GM21737 (cell line): ENCODE data around the gene GALNT13.

ENCODE experiments used
- ATAC-seq: cut with Tn5 transposase; IDR thresholded peaks from one replicate; pipeline ENCODE4 v1.9.1; 2021; ENCODE audit warnings: mild to moderate bottlenecking, moderate library complexity; ENCODE audit not compliant: unreplicated experiment

GALNT13 gene

DNA sequence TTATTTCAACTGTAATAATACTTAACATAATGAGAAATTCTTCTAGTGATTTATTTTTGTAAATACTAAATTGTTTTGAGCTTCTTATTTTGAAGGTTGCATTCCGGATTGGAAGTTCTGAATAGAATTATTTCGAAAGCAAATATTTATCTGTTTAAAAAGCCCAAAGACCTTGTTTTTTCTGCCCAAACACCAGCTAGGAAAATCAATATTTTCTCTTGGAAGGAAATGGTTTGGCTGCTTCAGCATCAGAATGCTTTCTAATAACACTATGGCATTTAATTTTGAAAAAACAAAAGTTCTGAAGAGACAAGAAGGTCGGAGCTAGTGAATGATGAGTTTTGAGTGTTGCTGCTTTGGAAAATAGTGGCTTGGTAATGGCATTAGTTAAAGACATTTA is 522.9 kb downstream of the GALNT13 start:
- no peak for ATAC-seq

DNA sequence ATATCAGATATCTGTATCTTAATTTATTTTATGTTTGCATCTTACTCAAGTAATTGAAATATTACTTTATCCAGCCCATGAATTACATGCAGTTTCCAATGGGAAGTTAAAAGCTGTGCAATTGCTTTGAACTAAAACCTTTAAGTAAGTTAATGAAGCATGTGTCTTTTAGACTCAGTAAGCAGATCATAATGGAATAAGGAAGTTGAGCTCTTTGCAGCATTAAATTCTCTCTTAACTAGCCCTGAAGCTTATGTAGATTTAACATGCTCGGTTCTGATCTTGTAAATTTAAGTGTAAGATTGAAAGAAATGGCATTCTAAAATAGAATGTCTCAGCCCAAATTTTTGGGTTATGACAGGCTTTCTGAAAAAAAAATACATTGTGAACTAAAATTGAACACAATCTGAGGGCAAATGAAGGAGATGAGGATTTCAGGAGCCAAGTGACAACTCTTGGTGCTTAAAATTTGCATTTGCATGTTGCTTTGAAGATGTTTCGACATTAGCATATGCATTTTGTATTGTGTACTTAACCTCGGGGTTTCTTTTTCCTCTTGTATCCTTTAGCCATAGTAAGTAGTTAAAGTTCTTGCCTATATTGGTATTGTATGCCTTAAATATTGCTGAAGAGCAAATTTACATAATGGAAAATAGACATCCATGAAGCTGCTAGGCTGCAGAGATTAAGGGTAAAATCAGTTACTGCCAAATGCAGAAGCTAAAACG is 529.0 kb downstream of the GALNT13 start:
- no peak for ATAC-seq

DNA sequence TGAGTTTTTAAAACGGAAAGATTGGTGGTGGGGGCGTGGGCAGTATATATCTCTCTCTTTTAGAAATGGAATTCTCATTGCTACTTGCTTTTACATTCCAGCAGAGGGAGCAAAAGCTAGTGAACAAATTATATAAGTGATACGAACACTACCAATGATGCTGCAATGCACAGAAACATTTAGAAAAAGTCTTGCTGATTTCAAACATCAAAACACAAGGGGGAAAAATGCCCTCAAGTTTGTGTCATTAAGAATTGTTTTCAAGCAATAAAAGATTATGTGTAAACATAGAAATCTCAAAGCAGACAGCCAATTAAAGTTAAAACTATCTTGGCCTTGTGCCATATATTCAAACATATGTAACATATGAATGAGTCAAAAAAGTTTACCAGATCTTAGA is 530.5 kb downstream of the GALNT13 start:
- no peak for ATAC-seq

DNA sequence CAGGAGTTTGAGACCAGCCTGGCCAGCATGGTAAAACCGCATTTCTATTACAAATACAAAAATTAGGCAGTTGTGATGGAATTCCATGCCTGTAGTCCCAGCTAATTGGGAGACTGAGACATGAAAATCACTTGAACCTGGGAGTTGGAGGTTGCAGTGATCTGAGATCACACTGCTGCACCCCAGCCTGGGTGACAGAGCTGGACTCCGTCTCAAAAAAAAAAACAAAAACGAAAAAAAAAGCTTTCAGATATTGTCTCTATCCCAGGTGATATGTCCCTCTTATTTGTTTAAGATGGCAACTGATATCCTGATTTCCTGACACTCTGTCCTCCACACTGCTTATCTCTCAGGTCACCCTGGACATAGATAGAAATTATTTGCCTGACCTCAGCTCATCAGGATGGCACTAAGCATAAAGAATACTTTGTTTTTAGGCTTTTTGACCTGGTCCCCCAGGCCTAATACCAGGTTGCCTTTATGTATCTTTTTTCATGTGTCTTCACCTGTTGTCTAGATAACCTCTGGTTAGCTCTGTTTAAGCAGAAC is 531.6 kb downstream of the GALNT13 start:
- no peak for ATAC-seq

DNA sequence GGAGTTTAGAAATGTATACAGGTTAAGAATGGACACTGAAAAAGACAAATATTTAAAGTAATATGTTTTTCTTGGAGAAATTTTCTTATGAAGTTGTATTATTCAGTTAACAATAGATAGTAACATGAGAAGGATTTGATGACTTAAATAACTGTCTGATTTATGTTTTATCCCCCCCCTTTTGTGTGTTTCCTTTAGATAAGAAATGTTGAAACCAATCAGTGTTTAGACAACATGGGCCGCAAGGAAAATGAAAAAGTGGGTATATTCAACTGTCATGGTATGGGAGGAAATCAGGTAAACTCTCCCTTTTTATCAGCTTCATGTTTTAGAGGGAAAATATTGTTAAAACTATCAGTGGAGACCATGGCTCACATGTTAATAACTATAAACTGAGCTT is 537.1 kb downstream of the GALNT13 start:
- ATAC-seq: no peak

DNA sequence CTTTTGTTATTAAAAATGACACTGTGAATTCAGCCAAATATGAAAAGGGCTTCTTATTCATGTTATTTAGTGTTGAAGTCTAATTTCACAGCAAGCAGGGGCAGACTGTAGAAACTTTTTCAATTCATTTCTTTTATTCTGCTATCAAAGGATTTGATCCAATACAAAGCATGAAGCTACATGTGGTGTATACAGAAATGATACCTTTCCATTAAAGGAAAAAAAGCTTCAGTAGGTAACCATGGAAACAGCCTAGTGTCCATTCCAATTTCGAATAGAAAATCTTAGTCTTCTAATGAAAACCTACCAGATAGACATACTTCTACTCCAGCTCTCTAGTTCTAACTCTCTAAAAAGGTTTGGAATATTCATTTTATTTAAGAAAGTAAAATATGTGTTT is 550.5 kb downstream of the GALNT13 start:
- no peak for ATAC-seq

- no peak for ATAC-seq
Measured at GRCh38 chr2:154425994-154426393, 554.3 kb downstream of the GALNT13 start.

DNA sequence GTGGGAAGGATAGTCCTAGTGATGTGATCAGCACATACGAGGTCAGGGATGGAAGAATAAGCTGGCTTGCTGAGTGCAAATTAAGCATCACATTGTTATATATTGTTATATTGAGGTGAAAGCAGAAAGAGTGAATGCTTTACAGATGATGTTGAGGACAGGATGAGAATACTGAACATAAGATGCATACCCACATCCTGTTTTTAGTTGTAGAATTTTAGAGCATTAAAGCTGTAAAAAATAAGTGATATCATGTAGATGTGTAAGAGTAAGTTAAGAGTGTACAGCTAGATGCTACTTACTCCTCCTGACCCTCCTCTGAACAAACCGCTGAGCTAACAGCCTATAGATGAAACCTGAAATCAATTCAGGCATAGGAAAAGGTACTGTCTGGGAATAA is 555.7 kb downstream of the GALNT13 start:
- no peak for ATAC-seq

GRCh38 chr2:154428022-154428421 is 556.3 kb downstream of the GALNT13 start:
- ATAC-seq: no peak

GRCh38 chr2:154433010-154433409 is 561.3 kb downstream of the GALNT13 start:
- no peak for ATAC-seq

- no peak for ATAC-seq
Measured at GRCh38 chr2:154437104-154437503, 565.4 kb downstream of the GALNT13 start.

DNA sequence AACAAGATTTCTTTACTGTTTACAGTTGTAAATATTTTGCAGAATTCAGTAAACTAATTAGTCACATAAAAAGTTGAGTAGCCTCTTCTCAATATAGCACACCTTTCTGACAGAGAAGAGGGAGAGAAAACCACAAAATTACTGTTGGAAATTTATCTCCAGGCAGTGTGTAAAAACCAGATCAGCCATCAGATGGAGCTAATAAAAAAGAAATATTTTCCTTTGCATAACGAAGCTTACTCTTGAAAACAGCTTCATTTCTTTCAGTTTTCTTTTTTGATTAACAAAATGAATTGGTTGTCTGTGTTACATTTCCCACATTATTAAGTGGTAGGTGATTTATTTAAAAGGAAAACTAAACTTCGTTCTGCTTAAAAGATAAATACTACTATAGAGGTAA is 567.4 kb downstream of the GALNT13 start:
- ATAC-seq: no peak

GRCh38 chr2:154443919-154444318 is 572.2 kb downstream of the GALNT13 start:
- no peak for ATAC-seq

GRCh38 chr2:154446324-154446723 is 574.6 kb downstream of the GALNT13 start:
- ATAC-seq: no peak

DNA sequence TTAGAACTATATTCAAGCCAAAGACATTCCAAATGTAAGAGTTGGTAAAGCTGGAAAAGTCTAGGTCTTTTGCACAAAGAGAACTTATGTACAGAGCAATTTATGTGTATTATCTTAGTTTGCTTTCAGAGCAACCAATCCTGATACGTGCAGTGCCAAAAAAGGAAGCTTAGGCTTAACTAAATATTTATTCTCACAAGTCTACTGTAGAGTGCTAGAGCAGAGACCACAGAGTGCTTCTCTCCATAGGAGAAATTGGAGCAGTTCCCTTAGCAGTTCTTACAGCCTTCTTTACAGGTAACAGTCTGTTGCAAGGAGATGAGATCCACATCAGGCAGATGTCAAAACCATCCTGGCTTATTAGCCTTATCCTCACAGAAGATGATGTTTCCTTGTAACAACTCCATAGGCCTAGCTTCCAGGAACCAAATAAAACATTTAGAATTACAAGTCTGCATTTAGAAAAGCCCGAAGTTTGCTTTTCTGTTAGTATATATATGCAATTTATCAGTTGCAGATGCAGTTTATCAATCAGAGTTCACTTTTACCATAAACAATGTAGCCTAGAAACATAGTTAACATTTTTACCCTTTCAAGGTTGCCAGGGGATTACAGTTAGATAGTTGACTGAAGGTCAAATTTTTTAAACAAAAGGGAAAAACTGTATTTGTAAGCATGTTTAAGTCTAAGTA is 576.2 kb downstream of the GALNT13 start:
- no peak for ATAC-seq

GRCh38 chr2:154449951-154450658 is 578.4 kb downstream of the GALNT13 start:
- no peak for ATAC-seq

GRCh38 chr2:154452471-154452870 is 580.7 kb downstream of the GALNT13 start:
- ATAC-seq: no peak

DNA sequence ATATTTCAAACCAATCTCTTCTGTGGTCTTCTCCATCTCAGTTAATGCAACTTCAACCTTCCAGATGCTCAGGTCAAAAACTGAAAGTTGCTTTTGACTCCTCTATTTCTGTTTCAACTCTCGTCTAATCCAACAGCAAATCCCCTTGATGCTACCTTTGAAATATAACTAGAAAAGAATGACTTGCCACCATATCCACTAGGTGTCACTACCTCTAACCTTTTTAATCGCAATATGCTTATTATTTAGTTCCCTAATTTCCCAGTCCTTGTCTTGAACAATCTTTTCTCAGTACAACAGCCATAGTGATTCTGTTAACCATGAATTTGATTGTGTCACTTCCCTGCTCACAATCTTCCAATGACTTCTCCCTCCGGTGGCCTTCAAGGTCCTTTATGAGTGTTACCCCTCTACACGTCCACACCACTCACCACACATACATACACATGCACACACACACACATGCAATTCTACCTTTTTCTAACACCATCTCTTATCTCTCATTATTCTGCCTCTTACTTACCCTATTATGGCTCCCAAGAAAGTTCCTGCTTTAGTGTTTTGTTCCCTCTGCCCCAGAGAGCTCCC is 581.3 kb downstream of the GALNT13 start:
- no peak for ATAC-seq

- ATAC-seq: no peak
Measured at GRCh38 chr2:154455166-154455565, 583.4 kb downstream of the GALNT13 start.

DNA sequence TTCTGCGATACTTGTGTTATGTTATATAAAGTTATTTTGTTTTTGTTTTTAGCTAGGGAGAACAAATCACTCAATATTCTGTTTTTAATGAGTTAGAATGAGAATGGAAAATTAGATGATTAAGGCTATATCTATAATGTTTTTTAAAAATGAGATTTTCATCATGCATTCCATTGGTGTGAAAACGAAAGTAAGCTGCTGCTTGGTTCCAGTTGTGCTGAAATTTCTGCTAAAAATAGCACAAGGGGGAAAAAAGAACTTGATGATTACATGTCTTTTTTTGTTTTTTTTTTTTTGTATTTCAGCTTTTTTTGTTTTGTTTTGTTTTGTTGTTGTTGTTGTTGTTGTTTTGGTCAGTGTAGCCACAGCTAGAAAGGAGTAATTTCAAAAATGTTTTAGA is 584.1 kb downstream of the GALNT13 start:
- ATAC-seq: no peak

GRCh38 chr2:154457286-154457685 is 585.6 kb downstream of the GALNT13 start:
- no peak for ATAC-seq
